HCT116 (cell line): ENCODE measurements around the gene CLPTM1L. TPM values are rescaled to one million over a fixed set of nuclear protein-coding genes. Genes with fewer than 3 reads are reported as not detected.
"Not testable (repeated sequence)": the region's sequence is repeated elsewhere in the genome, so short reads cannot be mapped to it uniquely, and the experiment has no call there.

ENCODE experiments used
- ATAC-seq: fragments of 200-7000 bp; cut with Tn5 transposase; 2 replicates; pipeline ENCODE4 v1.9.1; 2020; ENCODE audit warnings: mild to moderate bottlenecking, moderate library complexity
- BruUV-seq: library from RNA; stranded (reverse); fragments of 400-500 nt; replicated peaks from 2 replicates; lab custom pipeline; 2021; lab: Mats Ljungman, UMichigan
- CTCF ChIA-PET: fragments of 300-600 bp; sonication (Branson Sonifier 250); formaldehyde crosslinking; loops from one replicate; lab custom pipeline; 2021; ENCODE audit warnings: antibody characterized with exemption; lab: Charles Lee
- POLR2A ChIA-PET: fragments of 300-600, 350-600 bp; sonication (Branson Sonifier 250); formaldehyde crosslinking; loops from one replicate; lab custom pipeline; 2021; ENCODE audit warnings: antibody characterized with exemption; lab: Charles Lee
- RAD21 ChIA-PET, 2 experiments: fragments of 300-600 bp; sonication (Branson Sonifier 250); formaldehyde crosslinking; loops; one replicate each; lab custom pipeline; 2023; ENCODE audit warnings: low total read pairs in 2 of 2; ENCODE audit not compliant: uncharacterized antibody in 2 of 2, unreplicated experiment in 2 of 2, low non-redundant PET in 1 of 2; lab: Charles Lee
- DNase-seq: peaks from one replicate; pipeline ENCODE4 v3.0.0-alpha.2; 2010; ENCODE audit warnings: low read depth, low spot score
- H2AFZ ChIP-seq: fragments of 200-600 bp; shearing (Covaris generic), sonication (generic); 2 replicates; pipeline ENCODE4 v1.6.1; 2017; ENCODE audit warnings: low read depth, mixed run types, mixed read lengths, antibody characterized with exemption, low read length; ENCODE audit not compliant: poor library complexity, severe bottlenecking
- H3K27ac ChIP-seq: 2 replicates; pipeline ENCODE4 v1.5.1; 2012; ENCODE audit warnings: low read depth, low read length
- H3K27me3 ChIP-seq: fragments of 200-600 bp; sonication (generic); 2 replicates; pipeline ENCODE4 v1.6.1; 2016; ENCODE audit warnings: mixed run types, low read length, mixed read lengths; ENCODE audit not compliant: insufficient read depth
- H3K36me3 ChIP-seq, 2 experiments: fragments of 200-500 bp in 1 of 2; fragments of 200-600 bp in 1 of 2; sonication (Bioruptor generic) in 1 of 2; sonication (generic) in 1 of 2; 2 replicates each; pipeline versions ENCODE4 v1.5.1 to v1.6.1; 2014 to 2016; ENCODE audit warnings: low read length in 2 of 2, inconsistent platforms in 1 of 2, mixed read lengths in 1 of 2, mixed run types in 1 of 2; ENCODE audit not compliant: insufficient read depth in 2 of 2, control insufficient read depth in 1 of 2
- H3K4me1 ChIP-seq, 2 experiments: fragments of 200-600 bp in 1 of 2; sonication (generic) in 1 of 2; 2 replicates each; pipeline versions ENCODE4 v1.5.1 to v1.6.1; 2012 to 2017; ENCODE audit warnings: low read length in 2 of 2, inconsistent platforms in 1 of 2, mild to moderate bottlenecking in 1 of 2, mixed read lengths in 1 of 2, mixed run types in 1 of 2, moderate library complexity in 1 of 2; ENCODE audit not compliant: insufficient read depth in 2 of 2, control insufficient read depth in 1 of 2
- H3K4me2 ChIP-seq: fragments of 200-600 bp; sonication (generic); 2 replicates; pipeline ENCODE4 v1.6.1; 2017; ENCODE audit warnings: mixed run types, low read length, mixed read lengths
- H3K4me3 ChIP-seq, 2 experiments: fragments of 200-600 bp in 1 of 2; sonication (generic) in 1 of 2; replicated peaks in 1 of 2; 2 replicates each; pipeline ENCODE4 v1.5.1; 2011 to 2016; ENCODE audit warnings: low read length in 2 of 2, control low read depth in 1 of 2, low read depth in 1 of 2, mild to moderate bottlenecking in 1 of 2, mixed read lengths in 1 of 2, mixed run types in 1 of 2
- H3K79me2 ChIP-seq: fragments of 200-600 bp; sonication (generic); 2 replicates; pipeline ENCODE4 v1.6.1; 2017; ENCODE audit warnings: mild to moderate bottlenecking, mixed run types, low read length, moderate library complexity, mixed read lengths; ENCODE audit not compliant: insufficient read depth
- H3K9ac ChIP-seq: fragments of 200-600 bp; sonication (generic); 2 replicates; pipeline ENCODE4 v1.6.1; 2016; ENCODE audit warnings: low read length, mixed read lengths
- H3K9me2 ChIP-seq: fragments of 200-600 bp; sonication (generic), shearing (Covaris generic); 2 replicates; pipeline ENCODE4 v1.6.1; 2017; ENCODE audit warnings: mixed run types, mild to moderate bottlenecking, moderate library complexity; ENCODE audit not compliant: insufficient read depth
- H3K9me3 ChIP-seq, 2 experiments: fragments of 200-500 bp in 1 of 2; fragments of 200-600 bp in 1 of 2; sonication (Bioruptor generic) in 1 of 2; sonication (generic) in 1 of 2; 2 replicates each; pipeline ENCODE4 v1.6.1; 2014 to 2017; ENCODE audit warnings: low read length in 2 of 2, mixed read lengths in 2 of 2, inconsistent platforms in 1 of 2, low read depth in 1 of 2, mild to moderate bottlenecking in 1 of 2, mixed run types in 1 of 2, moderate library complexity in 1 of 2; ENCODE audit not compliant: control insufficient read depth in 1 of 2, insufficient read depth in 1 of 2
- H4K20me1 ChIP-seq: fragments of 200-600 bp; sonication (generic), shearing (Covaris generic); 2 replicates; pipeline ENCODE4 v1.6.1; 2017; ENCODE audit warnings: mixed run types, mild to moderate bottlenecking, moderate library complexity; ENCODE audit not compliant: insufficient read depth
- CEBPB ChIP-seq: IDR thresholded peaks from 2 replicates; pipeline ENCODE4 v1.6.1; 2012; ENCODE audit warnings: low read depth
- EGR1 ChIP-seq: IDR thresholded peaks from 2 replicates; pipeline ENCODE4 v1.6.1; 2012; ENCODE audit warnings: low read depth
- SIN3A ChIP-seq: IDR thresholded peaks from 2 replicates; pipeline ENCODE4 v1.6.1; 2012; ENCODE audit warnings: low read depth
- SP1 ChIP-seq: IDR thresholded peaks from 2 replicates; pipeline ENCODE4 v1.6.1; 2012; ENCODE audit warnings: low read depth
- YY1 ChIP-seq: IDR thresholded peaks from 2 replicates; pipeline ENCODE4 v1.6.1; 2011; ENCODE audit warnings: low read length, low read depth, moderate library complexity, mild to moderate bottlenecking; ENCODE audit not compliant: insufficient replicate concordance; ENCODE audit errors: extremely low read depth
- intact Hi-C: fragments of 100-400 bp; cut with micrococcal nuclease; formaldehyde crosslinking; loops from 2 replicates; pipeline ENCODE4 v1.10.0; 2022
- total RNA-seq: library from RNA; stranded (reverse); gene quantifications from one replicate; pipeline ENCODE4 v1.2.1, GENCODE V29; 2021; ENCODE audit not compliant: unreplicated experiment
- TF ChIP-seq, protein P1 (sequence below): IDR thresholded peaks from 2 replicates; pipeline ENCODE4 v1.6.1; 2012
- TF ChIP-seq, protein P2 (sequence below), 3 experiments: fragments of 200-600 bp in 1 of 3; sonication (generic) in 1 of 3; IDR thresholded peaks in 2 of 3; conservative IDR thresholded peaks in 1 of 3; 2 replicates each; pipeline ENCODE4 v1.5.1; 2012 to 2017; ENCODE audit warnings: low read depth in 2 of 3, low read length in 2 of 3, antibody characterized with exemption in 1 of 3, borderline replicate concordance in 1 of 3, control low read depth in 1 of 3, mild to moderate bottlenecking in 1 of 3, mixed read lengths in 1 of 3, mixed run types in 1 of 3, moderate library complexity in 1 of 3; ENCODE audit not compliant: insufficient read depth in 1 of 3

Gene CLPTM1L
- total RNA-seq, 1 experiment from 2014 or later = 98.4 TPM

GRCh38 chr5:1333986-1334385, 10.9 kb downstream of the CLPTM1L start (continued):
- TF ChIP-seq SIN3A = no peak
- TF ChIP-seq, protein P1, sequence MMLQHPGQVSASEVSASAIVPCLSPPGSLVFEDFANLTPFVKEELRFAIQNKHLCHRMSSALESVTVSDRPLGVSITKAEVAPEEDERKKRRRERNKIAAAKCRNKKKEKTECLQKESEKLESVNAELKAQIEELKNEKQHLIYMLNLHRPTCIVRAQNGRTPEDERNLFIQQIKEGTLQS = no peak
- no peak for TF ChIP-seq YY1
- no peak for TF ChIP-seq EGR1
- TF ChIP-seq SP1 = no peak
- TF ChIP-seq, protein P2, sequence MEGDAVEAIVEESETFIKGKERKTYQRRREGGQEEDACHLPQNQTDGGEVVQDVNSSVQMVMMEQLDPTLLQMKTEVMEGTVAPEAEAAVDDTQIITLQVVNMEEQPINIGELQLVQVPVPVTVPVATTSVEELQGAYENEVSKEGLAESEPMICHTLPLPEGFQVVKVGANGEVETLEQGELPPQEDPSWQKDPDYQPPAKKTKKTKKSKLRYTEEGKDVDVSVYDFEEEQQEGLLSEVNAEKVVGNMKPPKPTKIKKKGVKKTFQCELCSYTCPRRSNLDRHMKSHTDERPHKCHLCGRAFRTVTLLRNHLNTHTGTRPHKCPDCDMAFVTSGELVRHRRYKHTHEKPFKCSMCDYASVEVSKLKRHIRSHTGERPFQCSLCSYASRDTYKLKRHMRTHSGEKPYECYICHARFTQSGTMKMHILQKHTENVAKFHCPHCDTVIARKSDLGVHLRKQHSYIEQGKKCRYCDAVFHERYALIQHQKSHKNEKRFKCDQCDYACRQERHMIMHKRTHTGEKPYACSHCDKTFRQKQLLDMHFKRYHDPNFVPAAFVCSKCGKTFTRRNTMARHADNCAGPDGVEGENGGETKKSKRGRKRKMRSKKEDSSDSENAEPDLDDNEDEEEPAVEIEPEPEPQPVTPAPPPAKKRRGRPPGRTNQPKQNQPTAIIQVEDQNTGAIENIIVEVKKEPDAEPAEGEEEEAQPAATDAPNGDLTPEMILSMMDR (IDR thresholded peaks at IDR 0.05 in 2 of 3, conservative IDR thresholded peaks at IDR 0.05 in 1 of 3; ENCODE audit: borderline replicate concordance in 1 of 3, insufficient read depth in 1 of 3, low read depth in 2 of 3, low read length in 2 of 3) = no peak
- no peak for TF ChIP-seq CEBPB
- TF ChIP-seq, all 23 proteins: peak for 0

- Histone ChIP-seq H3K4me1 (peaks cover 7 to 11% of the 10 kb centered on the region in 2 experiments), H3K79me2 (peaks cover 33% of the 10 kb centered on the region), H3K36me3 (peaks cover 12 to 54% of the 10 kb centered on the region in 2 experiments; a peak in 3 of 4 replicates)
- H3K9me3 ChIP-seq, H3K4me2 ChIP-seq, ATAC-seq, intact Hi-C loops, H3K9me2 ChIP-seq, POLR2A ChIA-PET, H2AFZ ChIP-seq, H3K4me3 ChIP-seq, H4K20me1 ChIP-seq, H3K9ac ChIP-seq, H3K27me3 ChIP-seq, H3K27ac ChIP-seq, BruUV-seq, CTCF ChIA-PET, RAD21 ChIA-PET, DNase-seq: not testable (repeated sequence)
Measured at GRCh38 chr5:1333286-1333685, 11.6 kb downstream of the CLPTM1L start.
